B cell (primary cell): ENCODE measurements around the gene ADAM11.

Experiments
- CTCF ChIP-seq: fragments of 200-600 bp; IDR thresholded peaks from one replicate; pipeline ENCODE4 v1.8.0; 2022; ENCODE audit warnings: antibody characterized with exemption, mild to moderate bottlenecking
- EZH2 ChIP-seq: IDR thresholded peaks from 2 replicates; pipeline ENCODE4 v1.6.1; 2012; ENCODE audit warnings: borderline replicate concordance, low read depth, mild to moderate bottlenecking, moderate library complexity, low read length; ENCODE audit not compliant: insufficient read depth, poor library complexity, severe bottlenecking

- TF ChIP-seq CTCF (no peak), EZH2 (peak; percentile 78)
These were observed 71.8 kb downstream of the ADAM11 start for GRCh38 chr17:44830359-44831288.
